Ovary (tissue), 3 donors: ENCODE measurements around the gene NCKAP1.

ENCODE experiments used
- CTCF ChIP-seq, 3 donors: fragments of 450-650 bp in 2 of 3; fragments of 200-600 bp in 1 of 3; IDR thresholded peaks; one replicate each; pipeline versions ENCODE4 v1.5.1 to v1.8.0; 2016 to 2022; ENCODE audit warnings: antibody characterized with exemption in 3 of 3, mild to moderate bottlenecking in 1 of 3
- EP300 ChIP-seq: sonication (generic); formaldehyde crosslinking; IDR thresholded peaks from one replicate; pipeline ENCODE4 v1.6.1; 2017; ENCODE audit warnings: antibody characterized with exemption
- donor health status: DM: no; HTN: no; CAD: no.

GRCh38 chr2:182994228-182994912 lies 43.9 kb downstream of the NCKAP1 start:
- no peak for TF ChIP-seq EP300
- no peak for TF ChIP-seq CTCF (IDR thresholded peaks at IDR 0.05)
